Activated CD4-positive, CD25-positive, alpha-beta regulatory T cell (primary cell): Measurements from ENCODE around the gene DOCK1.

ENCODE experiments used
- DNase-seq, 4 experiments: peaks; one replicate each; lab custom pipeline; 2025; lab: John Stamatoyannopoulos, UW

Gene DOCK1

DNA sequence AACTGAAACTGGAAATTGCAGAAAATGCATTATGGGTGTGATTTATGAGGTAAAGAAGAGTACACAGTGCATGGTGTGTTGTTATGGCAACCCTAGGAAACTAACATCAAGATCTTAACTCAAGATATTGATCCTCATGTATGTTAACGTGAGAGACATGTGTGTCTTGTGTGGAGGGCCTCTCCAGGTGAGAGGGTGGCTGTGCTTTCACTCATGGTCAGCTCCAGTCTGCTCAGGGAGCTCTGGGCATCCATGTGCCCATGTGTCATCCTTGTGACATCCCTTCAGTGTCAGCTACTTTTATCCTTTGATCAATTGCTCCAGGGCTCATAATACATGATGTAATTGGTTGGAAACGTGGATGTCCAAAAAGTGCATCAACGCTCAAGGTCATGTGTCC lies 316.1 kb downstream of the DOCK1 start:
- DNase-seq = no peak

DNA sequence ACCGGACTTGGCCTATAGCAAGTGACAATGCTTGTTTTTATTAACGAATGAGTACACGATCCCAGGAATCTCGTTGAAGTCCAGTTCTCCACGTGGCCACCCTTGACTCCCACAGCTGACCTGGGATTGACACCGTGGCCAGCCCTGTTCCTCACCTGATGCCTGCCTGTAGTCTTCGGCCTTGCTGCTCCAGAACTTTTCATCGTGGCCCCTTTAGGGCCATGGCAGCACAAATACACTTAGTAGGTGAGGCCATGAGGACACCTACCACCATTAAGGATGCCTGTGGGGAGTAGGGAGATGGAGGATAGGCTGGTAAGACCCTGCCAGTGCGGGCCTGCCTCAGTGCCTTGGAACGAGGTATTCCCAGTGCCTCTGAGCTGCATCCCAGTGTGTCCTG lies 321.8 kb downstream of the DOCK1 start:
- no peak for DNase-seq

DNA sequence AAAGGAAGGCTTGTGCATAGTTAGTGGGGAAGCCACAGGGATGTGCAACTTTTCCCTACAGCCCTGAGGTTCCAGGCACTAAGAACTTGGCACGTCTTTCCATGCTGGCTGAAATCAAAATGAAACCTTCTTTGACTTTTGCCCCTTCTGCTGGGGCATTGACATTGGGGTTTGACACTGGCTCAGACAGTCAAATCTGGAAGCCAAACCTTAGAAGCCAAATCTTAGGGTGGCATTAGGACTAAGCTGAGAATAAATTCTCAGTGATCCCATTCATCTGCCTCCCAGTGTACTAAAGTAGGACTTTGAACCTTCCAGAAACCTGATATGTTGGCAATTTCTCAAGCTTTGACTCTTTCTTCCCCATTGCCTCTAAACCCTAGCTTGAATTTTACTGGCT lies 322.4 kb downstream of the DOCK1 start:
- DNase-seq = no peak

DNA sequence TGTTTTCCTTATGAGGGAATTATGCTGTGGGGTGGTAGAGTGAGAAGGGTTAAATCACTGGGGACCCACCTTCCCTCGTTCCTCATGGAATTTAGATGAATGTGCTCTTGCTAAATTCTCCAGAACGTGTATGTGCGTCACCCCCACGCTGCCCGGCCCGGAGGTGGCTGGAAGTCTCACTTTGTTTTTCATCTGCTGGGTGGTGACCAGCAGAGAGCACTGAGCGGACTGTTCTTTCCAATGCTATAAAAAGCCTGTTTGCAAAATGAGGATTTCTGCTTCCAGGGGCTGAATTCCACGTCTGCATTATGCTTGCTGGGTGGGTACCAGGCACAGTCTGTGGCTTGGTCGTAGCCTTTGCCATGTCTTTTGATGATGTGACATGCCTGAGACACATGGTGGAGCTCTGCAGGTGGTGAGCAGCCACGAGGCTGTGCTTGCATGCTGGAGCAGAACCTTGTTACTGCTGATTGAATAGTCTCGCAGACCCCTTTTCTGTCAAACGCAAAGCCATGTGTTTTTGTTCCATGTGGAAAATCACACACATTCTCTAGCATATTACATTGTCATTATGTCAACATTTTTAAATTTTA lies 323.1 kb downstream of the DOCK1 start:
- DNase-seq = no peak

DNA sequence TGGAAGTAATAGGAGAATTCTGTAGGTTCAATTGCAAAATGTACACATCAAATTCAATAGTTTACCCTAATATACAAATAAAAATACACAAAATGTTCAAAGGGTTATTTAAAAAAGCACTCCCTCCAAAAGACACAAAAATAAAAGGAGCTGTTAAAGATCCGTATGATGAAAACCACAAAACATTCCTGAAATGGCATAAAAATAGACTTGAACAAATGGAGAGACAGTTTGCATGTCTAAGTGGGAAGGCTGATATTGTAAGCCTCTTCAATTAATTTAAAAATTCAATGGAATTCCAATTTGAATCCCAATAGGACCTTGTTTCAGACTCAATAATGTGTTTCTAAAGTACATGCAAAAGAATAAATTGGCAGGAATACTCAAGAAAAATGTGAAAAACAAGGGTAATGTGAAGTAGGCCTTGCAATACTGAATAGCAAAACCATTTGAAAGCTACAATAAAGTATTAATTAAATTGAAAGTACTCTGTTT lies 329.1 kb downstream of the DOCK1 start:
- DNase-seq = no peak

DNA sequence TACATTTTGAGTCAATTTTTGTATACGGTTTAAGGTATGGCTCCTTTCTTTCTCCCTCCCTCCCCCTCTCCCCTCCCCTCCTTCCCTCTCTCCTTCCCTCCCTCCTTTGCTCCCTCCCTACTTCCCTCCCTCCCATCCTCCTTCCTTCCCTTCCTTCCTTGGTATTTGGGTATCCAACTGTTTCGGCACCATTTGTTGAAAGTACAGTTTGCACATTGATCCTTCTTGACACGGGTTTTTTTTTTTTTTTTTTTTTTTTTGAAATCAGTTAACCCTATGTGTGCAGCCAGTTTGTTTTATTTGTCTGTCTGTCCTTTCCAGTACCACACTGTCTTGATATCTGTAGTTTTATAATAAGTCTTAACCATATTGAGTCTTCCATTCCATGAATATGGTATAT lies 331.0 kb downstream of the DOCK1 start:
- DNase-seq = no peak

DNA sequence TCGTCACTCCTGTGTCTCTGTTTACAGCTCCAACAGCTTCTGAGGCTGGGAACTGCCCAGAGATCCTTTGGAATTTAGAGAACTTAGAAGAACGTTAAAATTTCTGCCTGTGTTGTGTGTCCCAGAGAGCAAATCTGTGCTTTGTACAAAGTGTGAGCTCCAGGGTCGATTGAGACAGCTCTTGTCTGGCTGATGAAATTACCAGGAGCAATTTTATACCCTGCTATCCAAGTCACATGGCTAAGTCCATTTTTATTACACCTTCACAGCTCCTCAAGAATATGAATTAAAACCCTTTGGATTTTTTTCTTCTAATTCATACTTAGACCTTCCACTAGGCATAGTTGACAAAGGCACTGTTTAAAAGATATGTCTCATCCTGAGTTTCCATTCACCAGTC lies 337.7 kb downstream of the DOCK1 start:
- DNase-seq = no peak

DNA sequence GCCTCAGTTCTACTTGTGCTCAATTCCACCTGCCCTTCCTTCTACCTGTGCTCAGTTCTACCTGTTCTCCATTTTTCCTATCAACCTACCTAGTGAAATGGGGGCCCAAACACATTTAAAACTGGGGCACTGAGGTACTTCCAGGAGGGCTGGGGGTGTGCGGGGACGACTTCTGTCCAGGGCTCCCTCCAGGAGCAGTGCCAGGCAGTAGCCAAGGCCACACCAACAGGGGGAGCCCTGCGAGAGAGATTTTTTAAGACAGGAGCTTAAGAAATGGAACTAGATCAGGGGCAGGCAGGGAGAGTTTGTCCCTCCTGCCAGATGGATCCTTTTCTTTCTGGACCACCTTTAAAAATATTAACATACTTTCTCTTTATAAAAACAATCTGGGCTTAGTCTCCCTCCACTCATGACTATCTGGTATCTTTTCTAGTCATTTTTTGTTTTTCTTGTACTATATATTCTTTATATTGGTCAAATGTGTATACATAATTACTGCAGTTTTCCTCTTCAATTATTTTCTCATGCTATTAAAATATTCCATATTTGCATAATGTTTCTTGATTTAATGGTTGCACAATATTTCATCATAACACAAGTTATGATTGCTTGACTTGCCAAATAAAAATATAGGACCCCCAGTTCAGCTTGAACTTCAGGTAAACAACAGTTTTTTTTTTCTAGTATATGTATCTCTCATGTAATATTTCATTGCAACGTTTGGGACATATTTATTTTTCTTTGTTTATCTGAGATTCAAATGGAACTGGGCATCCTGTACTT lies 338.5 kb downstream of the DOCK1 start:
- no peak for DNase-seq

DNA sequence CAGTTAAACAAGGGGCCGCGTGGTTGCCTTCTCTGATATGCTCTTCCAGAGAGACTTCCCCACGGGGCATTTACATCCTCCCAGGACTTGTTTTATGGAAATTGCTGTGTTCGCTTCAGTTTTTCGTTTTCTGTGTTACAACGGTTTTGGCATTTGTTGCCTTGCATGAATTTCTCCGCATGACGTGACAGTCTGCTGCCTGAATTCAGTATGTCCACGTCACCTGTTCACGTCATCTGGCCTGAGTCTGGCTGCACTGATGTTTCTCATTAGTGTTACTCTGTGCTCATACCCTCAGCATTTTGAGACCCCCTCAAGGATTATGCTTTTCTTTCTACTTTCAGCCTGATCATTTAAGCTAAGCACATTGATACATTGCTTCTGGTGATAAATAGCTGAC lies 340.2 kb downstream of the DOCK1 start:
- no peak for DNase-seq

DNA sequence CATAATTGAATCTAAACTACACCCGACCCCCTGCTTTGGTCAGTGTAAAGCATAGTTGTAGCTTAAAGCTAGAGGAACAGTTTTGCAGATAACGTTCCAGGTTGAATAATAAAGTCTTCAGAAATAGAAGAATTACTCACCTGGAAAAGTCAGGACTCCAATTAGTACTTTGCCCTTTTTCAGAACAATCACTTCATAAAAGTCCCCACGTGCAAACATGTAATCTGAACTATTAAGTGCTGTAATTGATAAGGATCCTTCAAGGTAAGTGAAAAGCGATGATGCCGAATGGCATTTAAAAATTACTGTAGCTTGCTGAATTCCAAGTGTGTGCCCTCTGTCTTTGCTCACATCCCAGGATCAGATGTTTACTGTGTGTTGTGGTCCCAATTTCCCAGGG lies 344.8 kb downstream of the DOCK1 start:
- DNase-seq = no peak

DNA sequence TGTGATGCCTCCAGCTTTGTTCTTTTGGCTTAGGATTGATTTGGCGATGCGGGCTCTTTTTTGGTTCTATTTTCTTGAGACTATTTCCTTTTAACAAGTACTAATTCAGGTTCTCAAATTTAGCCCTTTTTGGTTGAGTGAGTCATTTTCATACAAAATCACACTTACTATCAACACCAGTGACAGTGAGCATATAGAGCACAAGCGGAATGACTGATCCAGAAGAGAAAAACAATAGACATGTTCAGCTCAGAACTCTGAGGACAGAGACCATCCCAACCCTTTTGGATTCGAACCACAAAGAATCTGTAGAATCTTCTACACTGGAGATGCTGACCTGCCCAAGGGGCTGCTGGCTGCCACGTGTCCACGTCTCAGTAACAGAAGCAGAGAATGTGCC lies 347.6 kb downstream of the DOCK1 start:
- no peak for DNase-seq

DNA sequence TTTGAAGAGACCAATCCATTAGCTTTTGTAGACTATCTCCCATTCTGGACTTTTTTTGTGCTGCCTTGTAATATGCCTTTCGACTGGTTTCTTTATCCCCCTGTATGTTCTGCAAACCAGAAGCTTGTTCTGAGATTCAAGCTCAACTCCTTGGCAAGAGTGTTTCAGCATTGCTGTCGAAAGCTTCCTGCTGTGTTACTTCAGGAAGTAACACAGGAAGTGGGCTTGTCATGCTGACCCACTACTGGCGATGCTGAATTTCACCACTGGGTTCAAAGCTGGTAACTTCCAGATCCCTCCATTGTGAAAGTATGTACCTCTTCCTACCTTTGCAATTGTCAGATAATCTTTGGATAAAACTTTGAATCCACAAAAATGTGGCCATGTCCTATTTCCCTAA lies 349.0 kb downstream of the DOCK1 start:
- DNase-seq = no peak

DNA sequence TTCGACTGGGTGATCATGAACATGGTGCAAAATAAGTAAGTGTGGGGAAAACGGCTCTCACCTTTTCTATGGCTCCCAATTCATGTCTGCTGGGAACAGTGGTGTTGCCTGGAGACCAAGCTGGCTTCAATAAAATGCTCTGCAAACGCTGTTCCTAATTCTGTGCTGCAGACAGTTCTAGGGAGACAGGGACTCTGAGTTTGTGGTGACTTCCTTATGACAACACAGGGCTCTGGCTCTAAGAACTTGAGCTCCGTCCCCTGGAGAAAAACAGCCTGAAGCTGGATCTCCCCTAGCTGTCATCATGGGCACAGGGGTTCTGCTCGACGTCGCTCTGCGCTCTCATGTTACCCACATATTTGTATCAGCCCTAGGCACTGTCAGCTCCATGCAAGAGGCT lies 352.2 kb downstream of the DOCK1 start:
- no peak for DNase-seq

DNA sequence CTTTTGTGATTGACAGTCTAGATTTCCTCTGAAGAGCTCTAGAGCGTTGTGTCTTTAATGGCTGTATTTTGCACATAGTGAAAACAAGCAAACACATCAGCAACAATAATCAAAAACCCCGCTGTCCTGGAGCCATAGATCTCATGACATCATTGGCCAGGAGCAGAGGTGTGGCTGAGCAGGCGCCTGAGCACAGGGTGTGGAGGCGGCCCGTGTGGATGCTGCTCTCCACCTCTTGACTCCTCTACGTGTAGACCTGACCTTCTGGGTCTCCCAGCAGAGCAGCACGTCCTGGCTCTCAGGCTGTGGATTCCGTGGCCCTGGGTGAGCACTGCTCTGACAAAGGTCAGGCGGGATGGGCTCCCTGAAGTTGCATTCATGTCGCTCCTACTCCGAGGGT lies 354.1 kb downstream of the DOCK1 start:
- DNase-seq = no peak

DNA sequence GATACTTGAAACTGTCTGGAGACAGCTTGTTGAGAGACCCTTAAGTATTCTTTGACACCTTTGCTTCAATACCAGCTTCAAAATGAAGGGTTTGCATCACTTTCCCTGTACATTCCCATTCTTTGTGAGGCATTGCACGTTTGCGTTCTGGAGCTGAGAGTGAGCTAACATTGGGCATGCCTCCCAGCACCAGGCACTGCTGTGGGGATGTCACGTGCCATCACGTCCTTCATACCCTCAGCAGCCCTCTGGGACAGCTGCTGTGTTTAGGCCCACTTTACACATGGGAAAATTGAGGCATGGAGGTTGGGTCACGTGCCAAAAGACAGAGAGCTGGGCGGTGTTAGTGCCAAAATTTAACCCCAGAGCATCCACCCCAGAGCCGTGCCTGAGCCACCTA lies 357.4 kb downstream of the DOCK1 start:
- no peak for DNase-seq

DNA sequence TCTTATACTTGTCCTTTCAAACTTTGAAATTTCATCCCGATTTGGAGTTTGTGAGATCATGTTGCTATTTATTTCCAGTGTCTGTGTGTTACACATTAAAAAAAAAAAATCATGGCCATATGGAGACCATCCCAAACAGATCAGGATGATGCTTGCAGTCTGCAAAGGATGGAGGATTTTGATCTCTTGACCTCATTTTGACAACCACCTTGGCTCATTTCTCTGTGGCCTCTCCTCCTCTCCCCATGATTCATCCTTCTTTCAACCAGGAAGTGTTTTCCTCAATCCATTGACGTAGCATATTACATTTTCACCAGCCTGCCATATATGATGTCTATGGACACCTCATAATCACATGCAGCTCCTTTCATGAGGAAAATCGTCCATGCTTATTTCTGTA lies 360.1 kb downstream of the DOCK1 start:
- DNase-seq = no peak

DNA sequence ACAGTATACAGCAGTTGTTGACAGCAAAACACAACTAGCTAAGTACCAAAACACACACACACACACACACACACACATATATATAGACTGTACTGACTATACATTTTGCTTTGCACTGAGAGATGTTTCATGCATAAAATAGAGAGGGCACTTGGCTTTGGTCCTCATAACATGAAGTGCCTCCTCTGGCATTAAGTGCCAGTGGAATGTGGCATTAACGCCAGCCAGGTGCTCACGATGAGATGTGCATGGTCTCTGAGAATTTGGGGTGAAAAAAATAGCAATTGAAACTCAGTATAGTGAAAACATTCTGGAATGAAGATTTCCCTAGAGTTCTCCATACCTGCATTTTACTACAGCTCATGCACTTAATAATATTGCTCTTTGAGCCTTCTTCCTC lies 361.2 kb downstream of the DOCK1 start:
- DNase-seq = no peak

DNA sequence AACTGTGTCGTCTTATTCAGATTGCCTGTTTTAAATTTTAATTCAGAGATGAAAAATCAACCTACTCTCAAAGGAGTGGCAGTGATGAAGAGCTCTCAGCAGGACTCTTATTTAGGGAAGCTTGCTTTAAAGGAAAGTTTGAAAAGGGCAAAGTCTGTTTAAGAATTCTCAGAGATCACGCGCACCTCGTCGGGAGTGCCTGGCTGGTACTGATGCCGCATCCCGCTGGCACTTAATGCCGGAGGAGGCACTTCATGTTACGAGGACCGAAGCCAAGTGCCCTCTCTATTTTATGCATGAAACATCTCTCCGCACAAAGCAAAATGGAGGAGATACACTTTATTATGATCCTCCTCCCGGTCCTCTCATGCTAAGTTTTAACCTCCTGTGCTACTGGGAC lies 362.2 kb downstream of the DOCK1 start:
- DNase-seq = no peak

DNA sequence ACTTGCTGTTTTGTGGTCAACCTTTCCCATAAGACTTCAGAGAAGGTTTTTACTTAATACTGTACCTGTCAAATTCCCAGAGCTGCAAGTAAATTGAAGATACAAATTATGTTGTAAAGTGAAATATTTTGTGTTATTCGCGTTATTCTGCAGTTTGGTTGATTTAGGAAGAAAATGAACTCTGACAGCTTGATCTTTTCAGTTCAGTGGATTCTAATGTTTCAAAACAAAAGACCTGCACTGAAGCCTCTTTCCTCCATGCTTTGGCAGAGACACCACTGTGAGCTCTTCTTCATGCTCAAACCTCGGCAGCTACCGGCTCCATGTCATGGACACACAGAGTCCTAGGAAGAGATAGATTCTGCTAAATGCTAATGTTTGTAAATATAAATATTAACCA lies 366.8 kb downstream of the DOCK1 start:
- no peak for DNase-seq

DNA sequence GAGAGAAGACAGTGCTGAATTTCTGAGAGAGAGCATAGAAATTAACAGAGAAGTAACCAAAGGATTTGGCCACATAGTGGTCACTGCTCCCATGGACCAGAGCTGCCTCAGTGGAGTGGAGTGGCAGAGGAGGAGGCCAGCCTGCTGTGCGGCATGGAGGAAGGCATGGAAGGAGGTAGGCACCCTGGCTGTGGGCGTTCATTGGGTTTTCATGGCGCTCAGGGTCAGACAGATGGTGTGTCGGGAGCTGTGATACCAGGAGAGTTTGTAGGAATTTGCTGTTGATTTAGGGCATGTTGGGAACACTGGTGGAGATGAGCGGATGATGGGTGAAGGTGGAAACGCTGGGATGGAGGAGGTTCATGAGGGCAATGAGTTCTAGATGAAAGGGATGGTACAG lies 370.0 kb downstream of the DOCK1 start:
- DNase-seq = no peak

DNA sequence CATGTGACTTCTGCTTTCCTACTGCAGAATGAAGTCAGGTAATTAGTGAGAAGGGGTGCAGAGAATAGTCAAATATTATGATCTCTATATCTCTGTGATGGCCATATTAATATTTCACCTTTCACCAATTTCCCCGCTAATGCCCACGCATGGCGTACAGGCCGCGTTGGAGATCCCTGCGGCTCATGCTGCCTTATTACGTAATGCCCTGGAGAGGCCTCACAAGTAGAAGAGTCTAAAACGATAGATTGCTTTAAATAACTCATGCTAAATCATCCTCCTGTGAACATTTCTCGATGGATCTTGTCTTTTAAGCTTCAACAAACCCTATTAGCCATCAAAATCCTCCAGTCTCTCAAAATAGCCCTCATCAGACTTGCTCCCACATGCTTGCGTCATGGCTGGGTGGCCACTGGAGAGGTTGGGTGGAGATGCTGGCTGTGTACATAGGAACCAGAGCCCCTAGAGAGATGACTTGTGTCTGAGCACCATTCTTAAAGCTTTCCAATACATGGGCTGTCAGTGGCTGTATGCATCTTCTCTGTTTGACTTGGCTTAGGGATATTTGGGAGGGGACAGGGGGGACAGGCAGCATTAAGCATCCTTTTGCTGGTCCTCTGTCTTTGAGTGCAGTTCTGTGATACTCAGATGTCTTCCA lies 370.7 kb downstream of the DOCK1 start:
- DNase-seq = no peak

DNA sequence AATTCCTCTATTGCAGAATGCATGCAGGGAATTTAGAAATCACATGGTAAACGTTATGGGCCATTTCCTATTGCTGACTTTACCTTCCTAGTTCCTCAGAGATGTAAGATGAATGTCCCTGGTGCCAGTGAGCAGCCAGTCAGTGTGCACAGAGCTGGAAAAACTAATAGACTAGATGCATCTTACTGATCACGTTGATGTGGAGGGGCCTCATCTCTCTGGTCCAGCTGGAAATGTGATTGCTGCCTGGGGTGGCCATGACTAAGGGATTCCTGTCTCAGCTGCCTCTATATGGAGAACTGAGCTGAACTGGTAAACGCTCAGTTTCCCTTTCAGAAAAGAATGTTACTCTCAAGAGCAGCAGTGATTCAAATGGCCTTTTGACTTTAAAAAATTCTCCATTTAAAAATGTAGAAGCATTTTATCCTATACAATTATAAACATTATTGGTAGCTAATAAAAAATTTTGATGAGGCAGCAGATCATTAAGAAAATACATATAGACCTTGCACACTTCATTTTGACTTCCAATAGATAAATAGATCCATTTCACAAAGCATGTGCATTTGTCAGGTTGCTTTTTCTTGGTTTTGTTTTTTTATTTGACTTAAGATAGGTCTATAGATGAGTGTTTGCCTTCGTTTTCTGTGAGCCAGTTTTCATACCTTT lies 371.7 kb downstream of the DOCK1 start:
- no peak for DNase-seq

DNA sequence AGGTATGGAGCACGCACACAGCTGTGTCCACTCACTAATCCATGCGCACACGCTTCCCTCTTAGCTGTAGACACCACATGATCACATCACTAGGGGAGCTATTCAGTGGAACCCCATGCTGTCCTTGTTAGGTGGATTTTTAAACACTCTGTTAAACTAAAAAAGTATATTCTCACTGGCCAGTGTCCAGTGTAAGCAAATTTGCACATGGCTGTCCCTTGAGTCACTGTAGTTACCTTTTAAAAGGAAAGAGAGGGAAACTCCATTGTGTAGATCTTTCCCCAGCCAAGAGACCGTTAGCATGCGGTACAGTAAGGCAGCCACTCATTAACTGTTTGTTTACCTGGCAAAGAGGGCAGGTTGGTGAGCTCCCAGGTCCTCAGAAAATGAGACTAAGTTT lies 372.8 kb downstream of the DOCK1 start:
- no peak for DNase-seq
